Measurements from ENCODE around the gene R3HCC1L.

DNA sequence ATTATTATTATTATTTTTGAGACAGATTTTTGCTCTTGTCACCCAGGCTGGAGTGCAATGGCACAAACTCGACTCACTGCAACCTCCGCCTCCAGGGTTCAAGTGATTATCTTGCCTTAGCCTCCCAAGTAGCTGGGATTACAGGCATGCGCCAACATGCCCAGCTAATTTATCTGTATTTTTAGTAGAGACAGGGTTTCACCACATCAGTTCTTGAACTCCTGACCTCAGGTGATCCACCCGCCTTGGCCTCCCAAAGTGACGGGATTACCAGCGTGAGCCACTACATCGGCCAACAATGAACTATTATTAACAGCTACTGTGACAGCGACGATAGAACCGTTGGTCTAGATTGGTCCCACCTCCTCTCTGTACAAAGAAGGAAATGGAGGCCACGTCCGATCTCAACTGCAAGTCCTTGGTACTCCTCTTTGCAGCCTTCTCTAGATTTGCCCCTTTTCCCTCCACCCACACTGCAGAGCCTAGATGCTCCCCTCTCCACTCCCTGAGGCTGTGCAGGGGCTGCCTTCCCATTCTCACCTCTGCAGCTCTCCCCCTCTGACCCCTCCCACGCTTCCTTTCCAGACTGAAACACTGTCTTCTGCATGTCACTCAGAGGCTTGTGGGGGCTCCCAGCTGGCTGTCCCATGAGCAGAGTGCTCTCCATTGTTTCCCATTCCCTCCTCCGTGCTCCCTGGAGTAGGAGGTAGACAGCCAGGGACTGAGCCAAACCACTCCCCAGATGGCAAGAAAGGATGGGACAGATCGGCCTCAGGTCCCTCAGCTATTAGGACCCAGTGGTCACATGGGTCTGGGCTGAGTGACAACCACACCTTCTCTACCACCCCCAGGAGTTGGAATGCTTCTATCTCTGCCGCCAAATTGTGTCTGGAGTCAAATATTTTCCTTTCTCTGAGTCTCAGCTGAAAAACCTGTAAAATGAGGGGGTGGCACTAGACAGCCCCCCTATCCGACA is 131.2 kb downstream of the R3HCC1L start:
- TF ChIP-seq CTCF (IDR thresholded peaks at IDR 0.05) (no peak), POLR2AphosphoS5 (IDR thresholded peaks at IDR 0.05) (no peak)

All from breast epithelium (tissue), 3 donors.